NCI-H2171 (cell line): ENCODE data around the gene RELA.
A peak's percentile ranks its signal among the peaks of the same experiment; 100 is the strongest.
"Not testable (repeated sequence)": the region's sequence is repeated elsewhere in the genome, so short reads cannot be mapped to it uniquely, and the experiment has no call there.

ENCODE experiments used
- DNase-seq: peaks from one replicate; lab custom pipeline; 2025; lab: John Stamatoyannopoulos, UW

RELA gene

DNA sequence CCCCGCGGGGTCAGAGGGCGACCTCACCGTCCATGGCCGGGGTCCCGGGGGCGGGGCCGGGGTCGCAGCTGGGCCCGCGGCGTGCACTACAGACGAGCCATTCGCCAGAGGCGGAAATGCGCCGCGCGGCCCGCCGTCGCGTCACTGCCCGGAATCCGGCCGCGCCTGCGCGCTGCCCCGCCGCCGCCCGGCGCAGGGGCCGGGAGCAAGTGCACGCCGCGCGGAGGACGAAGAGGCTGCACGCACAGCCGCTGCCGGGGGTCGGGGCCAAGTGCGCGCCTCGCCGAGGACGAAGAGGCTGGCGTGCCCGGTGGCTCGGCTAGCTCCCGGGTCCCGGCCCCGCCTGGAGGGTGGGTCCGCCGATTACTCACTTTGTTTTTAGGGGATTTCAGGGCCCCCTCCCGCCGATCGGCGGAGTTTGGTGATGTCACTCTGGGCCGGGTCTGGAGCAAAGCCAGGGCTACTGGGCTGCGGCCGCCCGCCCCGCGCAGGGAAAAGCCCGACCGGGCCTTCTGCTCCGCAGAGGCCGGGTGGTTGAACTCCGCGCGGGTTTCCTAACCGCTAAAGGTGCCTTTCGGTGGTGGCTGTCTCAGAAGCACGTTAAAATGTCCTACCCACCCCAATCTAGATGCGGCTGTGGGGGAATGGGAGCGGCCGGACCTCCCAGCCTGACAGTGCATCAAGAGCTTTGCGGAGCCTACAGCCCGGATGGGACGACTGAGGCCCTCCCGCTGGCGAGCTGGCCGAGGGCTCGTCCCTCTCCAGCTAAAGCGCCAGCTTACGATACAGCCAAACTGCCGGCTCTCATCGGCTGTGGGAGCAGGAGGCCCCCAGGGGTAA, at the start of gene RELA:
RELA (minus strand) TSS at position 118 of the 840 bp plus-strand sequence; CDS start at position 34, 84 bp downstream.
- peak; percentile 88 for DNase-seq

DNA sequence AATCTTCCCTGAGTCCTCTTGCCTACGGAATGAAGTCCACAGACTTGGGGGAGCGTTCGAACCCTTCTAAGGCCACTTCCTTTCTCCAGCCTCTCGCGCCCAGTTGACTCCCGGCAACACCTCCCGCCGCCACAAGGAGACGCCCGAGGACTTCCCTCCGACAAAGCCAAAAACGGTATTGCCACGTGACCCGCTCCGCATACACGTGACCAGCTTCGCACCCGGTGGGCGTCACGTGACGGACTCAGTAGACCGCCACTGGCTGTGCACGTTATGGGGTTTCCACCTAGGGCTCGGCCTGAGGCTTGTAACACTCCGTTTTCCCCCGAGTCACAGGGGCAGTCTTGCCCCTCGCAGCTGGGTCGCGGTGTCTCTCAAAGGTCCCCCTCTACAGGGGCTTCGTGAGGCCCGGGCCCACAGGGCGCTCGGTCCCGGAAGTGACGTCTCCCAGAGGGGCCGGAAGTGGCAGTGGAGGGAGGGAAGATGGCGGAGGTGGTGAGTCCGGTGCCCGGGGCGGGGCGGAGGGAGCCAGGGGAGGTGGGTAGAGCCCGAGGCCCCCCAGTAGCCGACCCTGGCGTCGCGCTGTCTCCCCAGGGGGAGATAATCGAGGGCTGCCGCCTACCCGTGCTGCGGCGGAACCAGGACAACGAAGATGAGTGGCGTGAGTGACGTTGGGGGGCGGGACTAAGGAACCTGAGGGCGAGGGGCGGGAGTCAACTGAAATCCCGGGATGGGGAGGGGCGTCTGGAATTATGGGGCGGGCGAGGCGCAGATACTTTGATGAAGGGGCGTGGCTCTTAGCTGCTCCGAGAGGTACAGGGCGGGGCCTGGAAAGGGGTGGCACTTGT, 49.3 kb upstream of the RELA start, which contains the start of gene KAT5:
KAT5 (plus strand) TSS at position 468 of the 848 bp plus-strand sequence; CDS start at position 484, 16 bp downstream.
- peak; percentile 98 for DNase-seq

DNA sequence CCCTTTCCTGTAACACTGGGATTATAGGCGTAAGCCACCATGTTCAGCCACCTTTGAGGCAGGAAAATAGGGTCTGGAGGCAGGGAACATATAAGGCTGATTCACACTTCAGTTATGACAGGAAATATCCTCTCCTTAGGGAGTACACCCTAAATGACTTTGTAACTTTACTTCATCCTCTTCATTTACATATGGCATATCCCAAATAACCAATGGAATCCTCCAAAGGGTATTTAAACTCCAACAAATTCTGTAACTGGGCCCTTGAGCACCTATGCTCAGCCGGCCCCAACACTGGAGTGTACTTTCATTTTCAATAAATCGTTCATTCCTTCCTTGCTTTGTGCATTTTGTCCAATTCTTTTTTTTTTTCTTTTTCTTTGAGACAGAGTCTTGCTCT, 47.7 kb upstream of the RELA start:
- DNase-seq, result no peak

DNA sequence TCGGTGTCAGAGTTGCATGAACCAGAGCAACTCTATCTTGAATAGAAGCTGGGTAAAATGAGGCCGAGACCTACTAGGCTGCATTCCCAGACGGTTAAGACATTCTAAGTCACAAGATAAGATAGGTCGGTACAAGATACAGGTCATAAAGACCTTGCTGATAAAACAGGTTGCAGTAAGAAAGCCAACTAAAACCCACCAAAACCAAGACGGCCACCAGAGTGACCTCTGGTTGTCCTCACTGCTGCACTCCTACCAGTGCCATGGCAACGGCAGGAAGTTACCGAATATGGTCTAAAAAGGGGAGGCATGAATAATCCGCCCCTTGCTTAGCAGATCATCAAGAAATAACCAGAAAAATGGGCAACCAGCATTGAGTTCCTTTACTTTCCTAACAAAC, 46.9 kb upstream of the RELA start:
- no peak for DNase-seq

DNA sequence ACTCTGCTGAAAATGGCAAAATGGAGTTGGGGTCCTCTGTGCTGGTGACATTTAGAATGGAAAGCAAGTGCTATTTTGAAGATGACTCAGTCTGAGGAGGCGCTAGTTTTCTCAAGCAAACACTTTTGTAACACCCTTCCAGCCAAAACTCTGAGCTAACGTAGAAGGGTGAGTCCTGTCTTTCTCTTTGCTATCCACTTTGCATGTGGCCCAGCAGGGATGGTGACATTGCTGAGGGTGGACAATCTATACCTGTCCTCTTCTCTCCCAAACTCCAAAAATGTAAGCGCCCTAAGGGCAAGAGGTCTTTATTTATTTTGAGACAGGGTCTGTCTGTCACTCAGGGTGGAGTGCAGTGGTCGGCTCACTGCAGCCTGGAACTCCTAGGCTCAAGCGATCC, 45.7 kb upstream of the RELA start:
- DNase-seq, result no peak

DNA sequence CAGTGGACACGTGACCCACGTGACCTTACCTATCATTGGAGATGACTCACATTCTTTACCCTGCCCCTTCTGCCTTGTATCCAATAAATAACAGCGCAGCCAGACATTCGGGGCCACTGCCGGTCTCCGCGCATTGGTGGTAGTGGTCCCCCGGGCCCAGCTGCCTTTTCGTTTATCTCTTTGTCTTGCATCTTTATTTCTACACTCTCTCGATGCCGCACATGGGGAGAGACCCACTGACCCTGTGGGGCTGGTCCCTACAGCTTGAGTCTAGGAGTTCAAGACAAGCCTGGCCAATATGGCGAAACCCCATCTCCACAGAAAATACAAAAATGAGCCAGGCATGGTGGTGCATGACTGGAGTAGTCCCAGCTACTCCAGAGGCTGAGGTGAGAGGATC, 44.3 kb upstream of the RELA start:
- DNase-seq, result not testable (repeated sequence)

DNA sequence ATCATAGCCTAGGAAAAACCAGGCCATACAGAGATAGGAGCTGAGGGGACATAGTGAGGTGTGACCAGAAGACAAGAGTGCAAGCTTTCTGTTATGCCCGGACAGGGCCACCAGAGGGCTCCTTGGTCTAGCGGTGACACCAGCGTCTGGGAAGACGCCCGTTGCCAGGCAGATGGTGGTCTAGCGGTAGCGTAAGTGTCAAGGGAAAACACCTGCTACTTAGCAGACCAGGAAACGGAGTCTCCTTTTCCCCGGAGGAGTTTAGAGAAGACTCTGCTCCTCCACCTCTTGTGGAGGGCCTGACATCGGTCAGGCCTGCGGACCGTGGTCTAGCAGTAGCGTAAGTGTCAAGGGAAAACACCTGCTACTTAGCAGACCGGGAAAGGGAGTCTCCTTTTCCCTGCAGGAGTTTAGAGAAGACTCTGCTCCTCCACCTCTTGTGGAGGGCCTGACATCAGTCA, 43.6 kb upstream of the RELA start:
- DNase-seq, result peak; percentile 54

DNA sequence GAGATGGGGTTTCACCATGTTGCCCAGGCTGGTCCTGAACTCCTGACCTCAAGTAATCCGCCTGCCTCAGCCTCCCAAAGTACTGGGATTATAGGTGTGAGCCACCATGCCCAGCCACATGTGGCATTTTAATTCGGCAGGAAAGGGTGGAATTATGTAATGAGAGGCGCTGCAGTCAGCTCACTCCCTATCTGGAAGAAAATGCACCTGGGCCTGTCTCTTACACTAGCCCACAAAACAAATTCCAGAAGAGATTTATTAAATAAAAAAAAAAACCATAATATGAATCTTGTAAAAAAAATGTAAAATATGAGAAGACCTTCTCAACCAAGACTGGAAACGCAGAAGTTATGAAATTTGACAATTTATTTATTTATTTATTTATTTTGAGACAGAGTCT, 41.1 kb upstream of the RELA start:
- no peak for DNase-seq

DNA sequence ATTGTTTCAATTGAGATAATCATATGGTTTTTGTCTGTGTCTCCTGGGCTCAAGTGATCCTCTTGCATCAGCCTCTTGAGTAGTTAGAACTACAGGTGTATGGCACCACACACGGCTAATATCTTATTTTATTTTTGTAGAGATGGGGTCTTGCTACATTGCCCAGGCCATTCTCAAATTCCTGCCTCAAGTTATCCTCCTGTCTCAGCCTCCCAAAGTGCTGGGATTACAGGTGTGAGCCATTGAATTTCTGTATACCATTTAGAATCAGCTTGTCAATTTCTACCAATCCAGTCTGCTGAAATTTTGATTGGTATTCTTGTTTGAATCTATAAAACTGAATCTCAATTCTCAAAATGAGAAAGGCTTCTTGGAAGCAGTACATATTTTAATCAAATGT, 39.0 kb upstream of the RELA start:
- DNase-seq, result no peak

DNA sequence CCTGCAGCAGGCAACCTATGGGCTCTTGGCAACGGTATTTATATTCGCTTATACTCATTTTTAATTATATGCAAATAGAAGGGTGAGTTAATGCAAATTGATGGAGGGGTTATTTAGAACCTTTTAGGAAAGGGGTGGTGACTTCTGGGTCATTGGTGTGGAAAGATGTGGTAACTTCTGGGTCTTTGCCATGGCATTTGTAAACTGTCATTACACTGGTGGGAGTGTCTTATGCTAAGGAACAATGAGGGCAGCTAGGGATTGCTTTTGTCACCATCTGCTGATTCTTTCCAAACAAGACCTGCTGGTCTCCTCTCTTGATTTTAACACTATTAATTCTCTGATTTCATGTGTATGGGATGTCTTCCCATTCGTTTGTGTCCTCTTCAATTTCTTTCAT, 37.7 kb upstream of the RELA start:
- peak; percentile 46 for DNase-seq

DNA sequence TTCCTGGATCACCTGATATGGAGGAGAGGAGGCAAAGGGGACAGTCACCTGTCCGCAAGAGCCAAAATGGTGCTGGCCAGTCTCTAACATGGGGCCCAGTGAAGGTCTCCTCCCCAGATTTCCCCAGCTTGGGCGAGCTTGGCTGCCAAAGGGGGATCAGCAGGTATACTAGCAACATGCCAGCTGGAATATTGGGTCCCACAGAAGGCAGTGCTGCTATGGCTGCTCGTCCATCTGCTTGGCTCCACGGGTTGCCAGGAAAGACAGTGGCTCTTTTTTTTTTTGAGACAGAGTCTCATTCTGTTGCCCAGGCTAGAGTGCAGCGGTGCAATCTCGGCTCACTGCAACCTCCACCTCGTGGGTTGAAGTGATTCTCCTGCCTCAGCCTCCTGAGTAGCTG, 36.6 kb upstream of the RELA start:
- DNase-seq, result peak; percentile 51

DNA sequence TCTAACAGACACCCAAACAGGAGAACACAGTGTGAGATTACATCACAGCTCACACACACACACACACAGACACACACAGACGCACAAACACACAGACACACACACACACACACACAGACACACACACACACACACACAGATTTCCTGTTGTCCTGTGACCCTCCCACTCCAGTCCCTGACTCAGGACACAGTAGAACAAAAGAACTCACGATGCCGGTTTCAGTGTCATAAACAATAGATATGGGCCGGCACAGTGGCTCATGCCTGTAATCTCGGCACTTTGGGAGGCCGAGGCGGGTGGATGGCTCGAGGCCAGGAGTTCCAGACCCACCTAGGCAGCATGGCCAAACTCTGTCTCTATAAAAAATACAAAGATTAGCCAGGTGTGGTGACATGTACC, 35.5 kb upstream of the RELA start:
- no peak for DNase-seq

DNA sequence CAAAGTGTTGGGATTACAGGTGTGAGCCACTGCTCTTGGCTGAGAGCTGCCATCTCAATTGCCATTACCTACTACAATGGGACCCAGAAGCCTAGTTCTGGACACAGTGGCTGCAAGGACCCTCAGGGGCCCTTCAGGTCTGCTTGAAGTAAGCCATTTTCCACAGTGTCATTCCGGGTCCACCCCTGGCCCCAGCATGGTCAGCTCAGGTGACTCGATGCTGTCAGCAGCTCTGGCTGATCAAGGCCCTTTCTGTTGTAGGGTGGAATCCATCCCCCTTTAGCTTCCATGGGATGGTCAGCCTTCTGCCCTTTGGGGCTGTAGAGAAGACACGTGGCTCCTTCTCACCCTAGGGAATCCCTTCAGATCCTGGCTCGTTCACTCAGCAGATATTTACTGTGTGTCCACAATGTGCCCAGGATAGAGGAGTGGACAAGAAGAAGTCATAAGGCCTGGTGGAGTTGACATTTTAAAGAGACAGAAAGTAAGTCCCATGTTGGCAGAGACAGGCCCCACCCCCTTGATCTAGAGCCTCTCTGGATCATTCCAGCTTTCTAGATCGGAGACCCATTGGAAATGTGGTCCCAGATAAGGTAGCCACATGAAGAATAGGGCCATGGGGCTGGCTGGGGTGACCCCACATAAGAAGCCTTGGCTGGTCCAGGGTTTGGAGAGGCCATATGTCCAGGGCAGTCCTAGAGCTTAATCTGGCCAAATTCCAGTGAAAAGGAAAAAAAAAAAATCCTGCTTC, 34.3 kb upstream of the RELA start:
- no peak for DNase-seq

DNA sequence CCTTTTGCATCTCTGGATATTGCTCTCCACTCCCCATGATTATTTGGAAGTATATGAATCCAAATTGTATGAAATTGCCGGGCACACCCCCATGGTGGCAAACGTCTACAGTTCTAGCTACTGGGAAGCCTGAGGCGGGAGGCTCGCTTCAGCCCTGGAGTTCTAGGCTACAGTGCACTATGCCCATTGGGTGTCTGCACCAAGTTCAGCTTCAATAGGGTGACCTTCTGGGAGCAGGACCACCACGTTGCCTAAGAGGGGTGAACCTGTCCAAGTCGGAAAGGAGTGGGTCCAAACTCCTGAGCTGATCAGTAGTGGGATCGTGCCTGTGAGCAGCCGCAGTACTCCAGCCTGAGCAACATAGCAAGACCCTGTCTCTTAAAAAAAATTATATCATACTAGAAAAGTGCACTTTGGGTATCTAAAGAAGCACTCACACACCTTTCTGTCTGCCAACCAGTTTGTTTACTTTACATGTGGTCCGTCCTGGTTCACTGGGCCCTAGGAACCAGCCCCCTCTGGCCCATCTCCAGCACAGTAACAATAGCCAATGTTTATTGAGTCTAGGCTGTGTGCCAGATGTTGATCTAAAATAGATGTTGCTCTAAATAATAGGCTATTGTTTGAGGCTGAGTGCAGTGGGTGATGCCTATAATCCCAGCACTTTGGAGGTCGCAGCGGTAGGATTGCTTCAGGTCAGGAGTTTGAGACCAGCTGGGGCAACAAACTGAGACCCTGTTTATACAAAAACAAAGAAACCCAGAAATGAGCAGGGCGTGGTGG, 32.9 kb upstream of the RELA start:
- DNase-seq, result peak; percentile 50

DNA sequence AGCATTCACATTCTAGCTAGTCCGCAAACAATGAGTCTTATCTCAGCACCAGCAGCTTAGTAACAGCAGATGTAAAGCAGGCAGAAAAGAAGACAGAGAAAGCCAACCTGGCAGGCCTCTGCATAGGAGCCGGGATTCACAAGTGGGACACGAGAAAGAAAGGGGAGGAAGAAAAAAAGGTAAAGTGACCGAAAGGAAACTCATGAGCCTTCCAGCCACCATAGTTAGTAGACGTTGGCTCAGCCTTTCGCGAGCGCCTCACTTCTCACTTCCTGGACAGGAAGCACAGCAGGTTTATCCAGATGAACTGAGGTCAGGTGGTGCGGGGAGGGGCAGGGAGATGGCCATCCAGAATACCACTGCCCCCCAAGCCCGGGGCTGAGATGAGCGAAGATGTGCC, 29.7 kb upstream of the RELA start:
- no peak for DNase-seq

DNA sequence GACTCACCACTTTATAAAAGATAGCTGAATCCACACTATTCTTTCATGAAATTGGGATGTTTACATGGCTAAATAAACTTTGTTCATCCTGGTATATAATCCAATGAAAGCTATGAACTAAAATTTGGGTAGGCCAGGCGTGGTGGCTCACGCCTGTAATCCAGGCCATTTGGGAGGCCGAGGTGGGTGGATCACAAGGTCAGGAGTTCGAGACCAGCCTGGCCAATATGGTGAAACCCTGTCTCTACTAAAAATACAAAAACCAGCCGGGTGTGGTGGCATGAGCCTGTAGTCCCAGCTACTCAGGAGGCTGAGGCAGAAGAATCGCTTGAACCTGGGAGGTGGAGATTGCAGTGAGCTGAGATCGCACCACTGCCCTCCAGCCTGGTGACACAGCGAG, 29.1 kb upstream of the RELA start:
- not testable (repeated sequence) for DNase-seq

DNA sequence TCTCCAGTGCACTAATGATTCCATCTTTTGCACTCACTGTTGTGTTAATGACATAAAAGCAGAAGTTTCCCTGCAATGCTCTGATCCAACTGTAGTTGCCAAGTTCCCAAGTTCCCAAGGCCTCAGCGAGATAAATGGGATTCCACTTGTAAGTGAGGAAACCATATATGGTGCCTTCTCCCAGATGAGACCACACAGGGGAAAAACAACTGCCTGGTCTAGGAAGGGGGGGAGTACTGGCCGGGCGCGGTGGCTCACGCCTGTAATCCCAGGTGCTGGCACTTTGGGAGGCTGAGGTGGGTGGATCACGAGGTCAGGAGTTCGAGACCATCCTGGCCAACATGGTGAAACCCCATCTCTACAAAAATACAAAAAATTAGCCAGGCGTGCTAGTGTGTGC, 23.3 kb upstream of the RELA start:
- DNase-seq, result no peak

DNA sequence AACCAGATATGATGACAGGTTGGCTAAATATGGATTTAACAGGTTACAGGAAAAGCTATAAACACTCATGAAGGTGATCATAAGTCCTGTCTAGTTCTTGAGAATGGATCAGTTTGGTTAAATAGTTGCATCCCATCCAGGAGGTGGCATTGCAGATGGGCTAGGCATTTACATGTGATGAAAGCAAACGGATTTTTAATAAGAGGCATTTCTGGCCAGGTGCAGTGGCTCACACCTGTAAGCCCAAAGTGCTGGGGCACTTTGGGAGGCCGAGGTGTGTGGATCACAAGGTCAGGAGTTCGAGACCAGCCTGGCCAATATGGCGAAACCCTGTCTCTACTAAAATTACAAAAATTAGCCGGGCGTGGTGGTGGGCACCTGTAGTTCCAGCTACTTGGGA, 20.8 kb upstream of the RELA start:
- not testable (repeated sequence) for DNase-seq

DNA sequence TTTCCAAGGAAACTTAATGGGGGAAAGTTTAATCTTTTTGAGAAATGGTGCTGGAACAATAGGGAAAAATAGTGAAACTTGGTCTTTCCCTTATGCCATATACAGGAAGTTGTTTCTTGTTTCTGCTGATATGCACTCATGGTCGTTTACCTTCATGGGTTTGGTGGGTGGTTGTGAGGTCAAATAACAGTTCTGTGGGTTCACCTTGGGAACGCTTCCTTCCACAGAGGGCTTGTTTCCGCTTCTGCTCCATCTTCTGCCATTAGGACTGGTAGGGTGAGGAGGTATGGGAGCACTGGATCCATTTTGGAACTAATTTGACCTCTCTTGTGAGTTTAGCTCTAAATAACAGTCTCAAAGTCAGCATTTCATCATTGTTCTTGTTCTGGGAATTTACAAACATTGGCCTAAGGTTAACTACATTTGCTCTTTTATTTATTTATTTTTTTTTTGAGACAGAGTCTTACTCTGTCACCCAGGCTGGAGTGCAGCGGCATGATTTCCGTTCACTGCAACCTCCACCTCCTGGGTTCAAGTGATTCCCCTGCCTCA, 17.6 kb upstream of the RELA start:
- DNase-seq, result no peak

DNA sequence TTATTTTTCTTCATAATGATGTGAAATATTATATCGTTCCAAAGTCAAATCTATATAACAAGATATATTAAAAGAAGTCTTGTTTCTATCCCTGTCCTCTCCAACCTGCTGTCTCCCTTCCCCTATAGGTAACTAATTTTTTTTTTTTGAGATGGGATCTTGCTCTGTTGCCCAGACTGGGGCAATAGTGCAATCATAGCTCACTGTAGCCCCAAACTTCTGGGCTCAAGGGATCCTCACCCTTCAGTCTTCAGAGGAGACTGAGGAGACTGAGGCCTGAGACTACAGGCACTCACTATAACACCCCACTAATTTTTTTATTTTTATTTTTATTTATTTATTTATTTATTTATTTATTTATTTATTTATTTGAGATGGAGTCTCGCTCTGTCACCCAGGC, 10.3 kb upstream of the RELA start:
- DNase-seq, result no peak
